Measurements from ENCODE around the gene POLR2B.

Gene POLR2B

DNA sequence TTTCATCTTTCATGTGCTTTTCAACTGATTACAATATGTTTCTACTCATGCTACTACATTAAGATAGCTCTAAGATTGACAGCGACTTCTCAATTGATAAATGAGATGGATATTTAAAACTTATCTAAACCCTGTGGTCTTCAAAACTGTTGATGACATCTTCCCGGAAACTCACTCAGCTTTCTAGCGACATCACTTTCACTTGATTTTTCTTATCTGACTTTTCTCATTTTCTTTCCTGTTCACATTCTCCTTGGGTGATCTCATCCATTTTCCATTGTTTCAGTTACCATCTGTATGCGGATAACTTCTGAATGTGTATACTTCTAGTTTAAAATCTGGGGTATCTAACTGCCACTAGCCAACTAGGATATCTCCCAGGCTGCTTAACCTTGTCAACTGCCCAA, 3.1 kb downstream of the POLR2B start:
- Histone ChIP-seq H3K27ac (ENCODE audit: insufficient read depth in 1 of 2, low read depth in 1 of 2, low read length in 2 of 2, poor library complexity in 1 of 2, severe bottlenecking in 2 of 2) (peak overlapping the region in 1 of 2 experiments; percentile 34), H3K4me3 (ENCODE audit: control insufficient read depth in 1 of 7, extremely low read depth in 1 of 7, insufficient read depth in 4 of 7, low read depth in 2 of 7, low read length in 6 of 7) (no peak overlapping the region), H3K27me3 (replicated peaks in 2 of 5; ENCODE audit: control insufficient read depth in 4 of 5, insufficient read depth in 5 of 5, low read length in 4 of 5) (no peaks in the 10 kb centered on the region), H3K9me3 (ENCODE audit: control extremely low read depth in 1 of 5, control insufficient read depth in 4 of 5, insufficient read depth in 2 of 5, low read depth in 1 of 5, low read length in 4 of 5) (no peaks in the 10 kb centered on the region), H3K4me1 (ENCODE audit: control extremely low read depth in 1 of 4, control insufficient read depth in 4 of 4, insufficient read depth in 4 of 4, low read length in 3 of 4) (peaks cover 3 to 25% (median 11%) of the 10 kb centered on the region in 4 experiments), H3K36me3 (ENCODE audit: control insufficient read depth in 4 of 4, insufficient read depth in 4 of 4, low read length in 3 of 4) (peaks cover 9 to 29% (median 15%) of the 10 kb centered on the region in 4 experiments)
- POLR2A ChIA-PET, result no interaction called here
- CTCF ChIA-PET, result interaction anchor here (0.8 to 1.7 kb wide), 3 partner anchors 10 to 73 kb away, joined by 3 to 7 read pairs (median 3); no protein-coding TSS in a partner anchor
- no peak for DNase-seq
- no CpG with 5 or more reads among the region's 4 CpGs for WGBS (ENCODE audit: insufficient coverage)

GRCh38 chr4:56986192-56986591, 7.5 kb downstream of the POLR2B start:
- DNase-seq, result no peak
- no peaks in the 10 kb centered on the region for H3K27me3 ChIP-seq (replicated peaks in 2 of 5; ENCODE audit: control insufficient read depth in 4 of 5, insufficient read depth in 5 of 5, low read length in 4 of 5)
- H3K9me3 ChIP-seq (ENCODE audit: control extremely low read depth in 1 of 5, control insufficient read depth in 4 of 5, insufficient read depth in 2 of 5, low read depth in 1 of 5, low read length in 4 of 5), result no peaks in the 10 kb centered on the region
- CTCF ChIA-PET, result no interaction called here
- H3K4me3 ChIP-seq (ENCODE audit: control insufficient read depth in 1 of 7, extremely low read depth in 1 of 7, insufficient read depth in 4 of 7, low read depth in 2 of 7, low read length in 6 of 7), result no peak overlapping the region
- H3K4me1 ChIP-seq (ENCODE audit: control extremely low read depth in 1 of 4, control insufficient read depth in 4 of 4, insufficient read depth in 4 of 4, low read length in 3 of 4), result peaks cover 0 to 3% (median 0%) of the 10 kb centered on the region in 4 experiments
- no peak overlapping the region for H3K27ac ChIP-seq (ENCODE audit: insufficient read depth in 1 of 2, low read depth in 1 of 2, low read length in 2 of 2, poor library complexity in 1 of 2, severe bottlenecking in 2 of 2)
- H3K36me3 ChIP-seq (ENCODE audit: control insufficient read depth in 4 of 4, insufficient read depth in 4 of 4, low read length in 3 of 4), result peaks cover 15 to 68% (median 35%) of the 10 kb centered on the region in 4 experiments
- POLR2A ChIA-PET, result no interaction called here
- WGBS (ENCODE audit: insufficient coverage), result no CpG with 5 or more reads among the region's 1 CpG

DNA sequence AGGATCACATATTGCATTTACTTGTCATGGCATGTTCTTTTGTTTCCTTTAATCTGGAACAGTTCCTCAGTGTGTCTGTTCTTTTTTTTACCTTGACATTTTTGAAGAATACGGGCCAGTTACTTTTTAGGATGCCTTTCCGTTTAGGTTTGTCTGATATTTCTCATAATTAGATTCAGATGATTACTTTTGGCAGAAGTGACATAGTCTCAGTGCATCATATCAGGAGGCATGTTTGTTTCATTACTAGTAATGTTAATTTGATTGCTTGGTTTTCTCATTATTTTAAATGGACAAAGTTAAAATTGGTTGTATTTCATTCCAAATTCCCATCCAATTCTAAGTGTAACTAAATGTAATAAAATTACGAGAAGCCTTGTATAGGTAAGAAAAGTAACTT, 8.3 kb downstream of the POLR2B start:
- H3K4me3 ChIP-seq (ENCODE audit: control insufficient read depth in 1 of 7, extremely low read depth in 1 of 7, insufficient read depth in 4 of 7, low read depth in 2 of 7, low read length in 6 of 7), result no peak overlapping the region
- POLR2A ChIA-PET, result no interaction called here
- DNase-seq, result no peak
- no peaks in the 10 kb centered on the region for H3K27me3 ChIP-seq (replicated peaks in 2 of 5; ENCODE audit: control insufficient read depth in 4 of 5, insufficient read depth in 5 of 5, low read length in 4 of 5)
- peaks cover 0 to 9% (median 0%) of the 10 kb centered on the region in 4 experiments for H3K4me1 ChIP-seq (ENCODE audit: control extremely low read depth in 1 of 4, control insufficient read depth in 4 of 4, insufficient read depth in 4 of 4, low read length in 3 of 4)
- WGBS (ENCODE audit: insufficient coverage), result no CpG with 5 or more reads among the region's 3 CpGs
- CTCF ChIA-PET, result no interaction called here
- H3K9me3 ChIP-seq (ENCODE audit: control extremely low read depth in 1 of 5, control insufficient read depth in 4 of 5, insufficient read depth in 2 of 5, low read depth in 1 of 5, low read length in 4 of 5), result no peaks in the 10 kb centered on the region
- H3K36me3 ChIP-seq (ENCODE audit: control insufficient read depth in 4 of 4, insufficient read depth in 4 of 4, low read length in 3 of 4), result peaks cover 18 to 71% (median 38%) of the 10 kb centered on the region in 4 experiments
- no peak overlapping the region for H3K27ac ChIP-seq (ENCODE audit: insufficient read depth in 1 of 2, low read depth in 1 of 2, low read length in 2 of 2, poor library complexity in 1 of 2, severe bottlenecking in 2 of 2)

- H3K4me3 ChIP-seq (ENCODE audit: control insufficient read depth in 1 of 7, extremely low read depth in 1 of 7, insufficient read depth in 4 of 7, low read depth in 2 of 7, low read length in 6 of 7), result no peak overlapping the region
- H3K36me3 ChIP-seq (ENCODE audit: control insufficient read depth in 4 of 4, insufficient read depth in 4 of 4, low read length in 3 of 4), result peaks cover 17 to 79% (median 47%) of the 10 kb centered on the region in 4 experiments
- no peak for DNase-seq
- CTCF ChIA-PET, result interaction anchor here (1.1 to 4.5 kb wide), 5 partner anchors 8 to 66 kb away, joined by 3 to 21 read pairs (median 6); partner anchors contain the start of genes NOA1 and POLR2B
- no peaks in the 10 kb centered on the region for H3K27me3 ChIP-seq (replicated peaks in 2 of 5; ENCODE audit: control insufficient read depth in 4 of 5, insufficient read depth in 5 of 5, low read length in 4 of 5)
- POLR2A ChIA-PET, result no interaction called here
- no peaks in the 10 kb centered on the region for H3K9me3 ChIP-seq (ENCODE audit: control extremely low read depth in 1 of 5, control insufficient read depth in 4 of 5, insufficient read depth in 2 of 5, low read depth in 1 of 5, low read length in 4 of 5)
- no peak overlapping the region for H3K27ac ChIP-seq (ENCODE audit: insufficient read depth in 1 of 2, low read depth in 1 of 2, low read length in 2 of 2, poor library complexity in 1 of 2, severe bottlenecking in 2 of 2)
- 94% methylated on average over 4 of the region's 6 CpGs for WGBS (ENCODE audit: insufficient coverage)
- peaks cover 0 to 8% (median 0%) of the 10 kb centered on the region in 4 experiments for H3K4me1 ChIP-seq (ENCODE audit: control extremely low read depth in 1 of 4, control insufficient read depth in 4 of 4, insufficient read depth in 4 of 4, low read length in 3 of 4)
Measured at GRCh38 chr4:56990109-56990905, 11.6 kb downstream of the POLR2B start.

GRCh38 chr4:56995525-56995924, 16.8 kb downstream of the POLR2B start:
- Histone ChIP-seq H3K27ac (ENCODE audit: insufficient read depth in 1 of 2, low read depth in 1 of 2, low read length in 2 of 2, poor library complexity in 1 of 2, severe bottlenecking in 2 of 2) (no peak overlapping the region), H3K4me3 (ENCODE audit: control insufficient read depth in 1 of 7, extremely low read depth in 1 of 7, insufficient read depth in 4 of 7, low read depth in 2 of 7, low read length in 6 of 7) (no peak overlapping the region), H3K27me3 (replicated peaks in 2 of 5; ENCODE audit: control insufficient read depth in 4 of 5, insufficient read depth in 5 of 5, low read length in 4 of 5) (no peaks in the 10 kb centered on the region), H3K4me1 (ENCODE audit: control extremely low read depth in 1 of 4, control insufficient read depth in 4 of 4, insufficient read depth in 4 of 4, low read length in 3 of 4) (peaks cover 0 to 8% (median 0%) of the 10 kb centered on the region in 4 experiments), H3K36me3 (ENCODE audit: control insufficient read depth in 4 of 4, insufficient read depth in 4 of 4, low read length in 3 of 4) (peaks cover 10 to 79% (median 49%) of the 10 kb centered on the region in 4 experiments), H3K9me3 (ENCODE audit: control extremely low read depth in 1 of 5, control insufficient read depth in 4 of 5, insufficient read depth in 2 of 5, low read depth in 1 of 5, low read length in 4 of 5) (no peaks in the 10 kb centered on the region)
- CTCF ChIA-PET, result interaction anchor here (1.2 kb wide), 1 partner anchor 42 kb away, joined by 3 read pairs; no protein-coding TSS in a partner anchor
- WGBS (ENCODE audit: insufficient coverage), result 96% methylated on average over 5 of the region's 7 CpGs
- POLR2A ChIA-PET, result no interaction called here
- no peak for DNase-seq

DNA sequence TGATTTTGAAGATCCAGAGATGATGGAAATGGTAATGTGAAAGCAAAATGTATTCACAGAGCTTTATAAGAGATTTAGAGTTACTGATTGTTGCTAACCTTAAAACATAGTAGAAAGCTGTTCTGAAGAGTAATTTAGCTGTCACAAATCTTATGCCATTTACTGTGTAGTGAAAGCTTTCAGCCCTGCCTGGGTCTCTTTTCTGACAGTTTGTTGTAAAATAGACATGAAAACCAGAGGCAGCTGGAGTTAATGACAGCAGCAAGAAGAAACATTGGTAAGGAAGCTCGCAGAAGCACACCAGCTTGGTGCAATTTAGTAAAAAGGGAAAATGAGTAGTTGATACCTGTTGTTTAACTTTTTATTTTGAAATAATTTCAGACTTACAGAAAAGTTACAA, 21.1 kb downstream of the POLR2B start:
- Histone ChIP-seq H3K27me3 (replicated peaks in 2 of 5; ENCODE audit: control insufficient read depth in 4 of 5, insufficient read depth in 5 of 5, low read length in 4 of 5) (no peaks in the 10 kb centered on the region), H3K36me3 (ENCODE audit: control insufficient read depth in 4 of 4, insufficient read depth in 4 of 4, low read length in 3 of 4) (peaks cover 14 to 84% (median 55%) of the 10 kb centered on the region in 4 experiments), H3K4me1 (ENCODE audit: control extremely low read depth in 1 of 4, control insufficient read depth in 4 of 4, insufficient read depth in 4 of 4, low read length in 3 of 4) (no peaks in the 10 kb centered on the region), H3K4me3 (ENCODE audit: control insufficient read depth in 1 of 7, extremely low read depth in 1 of 7, insufficient read depth in 4 of 7, low read depth in 2 of 7, low read length in 6 of 7) (no peak overlapping the region), H3K27ac (ENCODE audit: insufficient read depth in 1 of 2, low read depth in 1 of 2, low read length in 2 of 2, poor library complexity in 1 of 2, severe bottlenecking in 2 of 2) (no peak overlapping the region), H3K9me3 (ENCODE audit: control extremely low read depth in 1 of 5, control insufficient read depth in 4 of 5, insufficient read depth in 2 of 5, low read depth in 1 of 5, low read length in 4 of 5) (no peaks in the 10 kb centered on the region)
- no peak for DNase-seq
- CTCF ChIA-PET, result interaction anchor here (1.2 to 1.3 kb wide), 2 partner anchors 12 to 18 kb away, joined by 3 read pairs; no protein-coding TSS in a partner anchor
- no CpG with 5 or more reads among the region's 1 CpG for WGBS (ENCODE audit: insufficient coverage)
- POLR2A ChIA-PET, result no interaction called here

DNA sequence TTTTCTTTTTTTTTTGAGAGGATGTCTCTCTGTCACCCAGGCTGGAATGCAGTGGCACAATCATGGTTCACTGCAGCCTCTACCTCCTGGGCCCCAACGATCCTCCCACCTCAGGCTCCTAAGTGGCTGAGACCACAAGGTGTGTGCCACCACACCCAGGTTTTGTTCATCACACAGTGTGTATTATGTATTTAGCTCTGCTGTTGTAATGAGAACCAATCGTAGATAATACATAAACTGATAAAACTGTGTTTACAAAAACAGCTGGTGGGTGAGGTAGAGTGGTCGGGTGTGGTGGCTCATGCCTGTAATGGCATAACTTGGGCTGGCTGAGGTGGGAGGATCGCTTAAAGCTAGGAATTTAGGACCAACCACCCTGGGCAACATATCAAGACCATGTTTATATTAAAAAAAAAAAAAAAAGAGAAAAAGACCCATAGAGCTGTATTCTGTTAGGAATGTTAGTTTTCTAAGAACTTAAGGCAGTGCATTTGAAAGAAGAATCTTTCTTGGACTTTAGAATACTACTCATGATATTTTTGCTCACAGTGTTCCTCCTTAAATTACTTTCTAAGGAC, 34.9 kb downstream of the POLR2B start:
- ChIA-PET CTCF (interaction anchor here (1.4 kb wide), 1 partner anchor 17 kb away, joined by 4 read pairs; no protein-coding TSS in a partner anchor), POLR2A (interaction anchor here (0.6 kb wide), 1 partner anchor 33 kb away, joined by 3 read pairs; no protein-coding TSS in a partner anchor)
- 100% methylated on average over 1 of the region's 4 CpGs for WGBS (ENCODE audit: insufficient coverage)
- no peak for DNase-seq
- Histone ChIP-seq H3K36me3 (ENCODE audit: control insufficient read depth in 4 of 4, insufficient read depth in 4 of 4, low read length in 3 of 4) (peaks cover 29 to 78% (median 55%) of the 10 kb centered on the region in 4 experiments), H3K4me1 (ENCODE audit: control extremely low read depth in 1 of 4, control insufficient read depth in 4 of 4, insufficient read depth in 4 of 4, low read length in 3 of 4) (no peaks in the 10 kb centered on the region), H3K9me3 (ENCODE audit: control extremely low read depth in 1 of 5, control insufficient read depth in 4 of 5, insufficient read depth in 2 of 5, low read depth in 1 of 5, low read length in 4 of 5) (no peaks in the 10 kb centered on the region), H3K4me3 (ENCODE audit: control insufficient read depth in 1 of 7, extremely low read depth in 1 of 7, insufficient read depth in 4 of 7, low read depth in 2 of 7, low read length in 6 of 7) (no peak overlapping the region), H3K27ac (ENCODE audit: insufficient read depth in 1 of 2, low read depth in 1 of 2, low read length in 2 of 2, poor library complexity in 1 of 2, severe bottlenecking in 2 of 2) (no peak overlapping the region), H3K27me3 (replicated peaks in 2 of 5; ENCODE audit: control insufficient read depth in 4 of 5, insufficient read depth in 5 of 5, low read length in 4 of 5) (no peaks in the 10 kb centered on the region)
